ENCODE data around the gene PTPRM. TPM values are rescaled to one million over a fixed set of nuclear protein-coding genes. Genes with fewer than 3 reads are reported as not detected.

The PTPRM gene
- total RNA-seq, 4 donors from 2014 or later = 62.7 to 94.0 (median 76.0) TPM

GRCh38 chr18:8290435-8290834, 723.3 kb downstream of the PTPRM start:
- Histone ChIP-seq H3K27me3 (no peaks in the 10 kb centered on the region), H3K27ac (replicated peaks in 1 of 4) (no peak overlapping the region), H3K36me3 (peaks cover 0 to 4% (median 0%) of the 10 kb centered on the region in 4 donors), H3K9me3 (no peaks in the 10 kb centered on the region), H3K4me1 (no peaks in the 10 kb centered on the region), H3K4me3 (no peak overlapping the region)
- WGBS = 69% methylated on average over 3 of the region's 3 CpGs
- no peak for DNase-seq (ENCODE audit: extremely low spot score)
- intact Hi-C loops (cut with DNase I) = no loop called here
- TF ChIP-seq POLR2A (IDR thresholded peaks at IDR 0.05; ENCODE audit: low read depth) (no peak), POLR2AphosphoS5 (IDR thresholded peaks at IDR 0.05) (no peak), CTCF (IDR thresholded peaks at IDR 0.05) (no peak), EP300 (IDR thresholded peaks at IDR 0.05) (no peak)

DNA sequence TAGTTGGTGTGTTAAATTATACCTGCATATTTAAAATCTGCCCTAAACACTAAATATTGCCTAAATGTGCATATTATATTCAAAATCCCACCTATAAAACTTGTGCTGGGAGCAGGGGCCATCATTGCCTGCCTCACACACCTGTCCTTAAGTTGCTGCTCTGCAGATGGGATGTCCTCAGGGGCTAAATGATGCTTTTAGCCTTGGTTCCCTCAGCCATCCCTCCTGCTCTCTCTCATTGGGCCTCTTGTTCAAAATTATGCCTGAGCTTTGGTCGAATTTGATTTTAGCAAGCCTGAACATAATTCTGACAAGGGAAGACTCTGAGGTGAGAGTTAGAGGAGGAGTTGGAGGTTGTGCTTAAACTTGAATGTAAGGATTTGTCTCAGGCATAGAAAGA, 723.8 kb downstream of the PTPRM start:
- H3K4me1 ChIP-seq = no peaks in the 10 kb centered on the region
- no peak for DNase-seq (ENCODE audit: extremely low spot score)
- H3K9me3 ChIP-seq = no peaks in the 10 kb centered on the region
- intact Hi-C loops (cut with DNase I) = no loop called here
- peaks cover 0 to 4% (median 0%) of the 10 kb centered on the region in 4 donors for H3K36me3 ChIP-seq
- no peak overlapping the region for H3K27ac ChIP-seq (replicated peaks in 1 of 4)
- 85% methylated on average over 1 of the region's 1 CpG for WGBS
- no peaks in the 10 kb centered on the region for H3K27me3 ChIP-seq
- TF ChIP-seq EP300 (IDR thresholded peaks at IDR 0.05) = no peak
- TF ChIP-seq CTCF (IDR thresholded peaks at IDR 0.05) = no peak
- TF ChIP-seq POLR2AphosphoS5 (IDR thresholded peaks at IDR 0.05) = no peak
- TF ChIP-seq POLR2A (IDR thresholded peaks at IDR 0.05; ENCODE audit: low read depth) = no peak
- no peak overlapping the region for H3K4me3 ChIP-seq

- DNase-seq (ENCODE audit: extremely low spot score) = no peak
- Histone ChIP-seq H3K27ac (replicated peaks in 1 of 4) (no peak overlapping the region), H3K36me3 (peaks cover 0 to 22% (median 10%) of the 10 kb centered on the region in 4 donors), H3K27me3 (no peaks in the 10 kb centered on the region), H3K9me3 (no peaks in the 10 kb centered on the region), H3K4me3 (no peak overlapping the region), H3K4me1 (no peaks in the 10 kb centered on the region)
- WGBS = 77% methylated on average over 2 of the region's 2 CpGs
- TF ChIP-seq POLR2AphosphoS5 (IDR thresholded peaks at IDR 0.05) (no peak), CTCF (IDR thresholded peaks at IDR 0.05) (no peak), EP300 (IDR thresholded peaks at IDR 0.05) (no peak), POLR2A (IDR thresholded peaks at IDR 0.05; ENCODE audit: low read depth) (no peak)
- intact Hi-C loops (cut with DNase I) = no loop called here
These were observed 726.1 kb downstream of the PTPRM start for GRCh38 chr18:8293184-8293583.

GRCh38 chr18:8296886-8297616, 729.9 kb downstream of the PTPRM start:
- 90% methylated on average over 16 of the region's 16 CpGs for WGBS
- Histone ChIP-seq H3K9me3 (no peaks in the 10 kb centered on the region), H3K36me3 (peaks cover 0 to 29% (median 8%) of the 10 kb centered on the region in 4 donors), H3K4me1 (peaks cover 0 to 8% (median 3%) of the 10 kb centered on the region in 4 donors), H3K27ac (replicated peaks in 1 of 4) (no peak overlapping the region), H3K4me3 (no peak overlapping the region), H3K27me3 (no peaks in the 10 kb centered on the region)
- intact Hi-C loops (cut with DNase I) = no loop called here
- no peak for DNase-seq (ENCODE audit: extremely low spot score)
- no peak for TF ChIP-seq EP300 (IDR thresholded peaks at IDR 0.05)
- TF ChIP-seq POLR2AphosphoS5 (IDR thresholded peaks at IDR 0.05) = no peak
- TF ChIP-seq POLR2A (IDR thresholded peaks at IDR 0.05; ENCODE audit: low read depth) = no peak
- no peak for TF ChIP-seq CTCF (IDR thresholded peaks at IDR 0.05)

All from esophagus muscularis mucosa (tissue), 4 donors.